ENCODE data around the gene STK11. TPM values are rescaled to one million over a fixed set of nuclear protein-coding genes. Genes with fewer than 3 reads are reported as not detected.
A peak's percentile ranks its signal among the peaks of the same experiment; 100 is the strongest.

The STK11 gene
- total and polyA plus RNA-seq, 4 donors: 30.1 to 59.5 (median 49.1) TPM

GRCh38 chr19:1227304-1228054 is 21.9 kb downstream of the STK11 start:
- H3K9me3 ChIP-seq (ENCODE audit: control insufficient read depth, low read length): no peaks in the 10 kb centered on the region
- ATAC-seq (ENCODE audit: low FRiP score): no peak
- no peaks in the 10 kb centered on the region for H3K36me3 ChIP-seq (ENCODE audit: control insufficient read depth in 1 of 2, insufficient read depth in 2 of 2, low read length in 1 of 2)
- no peak overlapping the region for H3K4me3 ChIP-seq (ENCODE audit: low read length in 2 of 2)
- H3K4me1 ChIP-seq (ENCODE audit: control insufficient read depth in 1 of 2, insufficient read depth in 2 of 2, low read length in 2 of 2): no peaks in the 10 kb centered on the region
- H3K27me3 ChIP-seq (ENCODE audit: control insufficient read depth in 1 of 2, insufficient read depth in 2 of 2, low read length in 1 of 2): no peaks in the 10 kb centered on the region
- intact Hi-C loops (cut with DNase I): no loop called here
- DNase-seq: no peak
- no peak overlapping the region for H3K27ac ChIP-seq (ENCODE audit: low read depth in 1 of 2, low read length in 2 of 2)
- 88 to 90% methylated on average over 42 to 56 of the region's 56 CpGs for WGBS, 2 donors

GRCh38 chr19:1228161-1228957 is 22.8 kb downstream of the STK11 start:
- 96% methylated on average over 100 of the region's 100 CpGs for WGBS, 2 donors
- intact Hi-C loops (cut with DNase I): no loop called here

GRCh38 chr19:1229056-1229923 is 23.7 kb downstream of the STK11 start:
- no peaks in the 10 kb centered on the region for H3K9me3 ChIP-seq (ENCODE audit: control insufficient read depth, low read length)
- no peaks in the 10 kb centered on the region for H3K4me1 ChIP-seq (ENCODE audit: control insufficient read depth in 1 of 2, insufficient read depth in 2 of 2, low read length in 2 of 2)
- no peak for ATAC-seq (ENCODE audit: low FRiP score)
- no peaks in the 10 kb centered on the region for H3K27me3 ChIP-seq (ENCODE audit: control insufficient read depth in 1 of 2, insufficient read depth in 2 of 2, low read length in 1 of 2)
- H3K4me3 ChIP-seq (ENCODE audit: low read length in 2 of 2): no peak overlapping the region
- H3K27ac ChIP-seq (ENCODE audit: low read depth in 1 of 2, low read length in 2 of 2): no peak overlapping the region
- WGBS, 2 donors: 96 to 97% methylated on average over 141 to 158 of the region's 158 CpGs
- H3K36me3 ChIP-seq (ENCODE audit: control insufficient read depth in 1 of 2, insufficient read depth in 2 of 2, low read length in 1 of 2): no peaks in the 10 kb centered on the region
- intact Hi-C loops (cut with DNase I): no loop called here
- DNase-seq: no peak

More at GRCh38 chr19:1228161-1228957, 22.8 kb downstream of the STK11 start:
- no peaks in the 10 kb centered on the region for H3K27me3 ChIP-seq (ENCODE audit: control insufficient read depth in 1 of 2, insufficient read depth in 2 of 2, low read length in 1 of 2)
- no peak overlapping the region for H3K4me3 ChIP-seq (ENCODE audit: low read length in 2 of 2)
- no peaks in the 10 kb centered on the region for H3K9me3 ChIP-seq (ENCODE audit: control insufficient read depth, low read length)
- no peak overlapping the region for H3K27ac ChIP-seq (ENCODE audit: low read depth in 1 of 2, low read length in 2 of 2)
- DNase-seq (no peak), ATAC-seq (ENCODE audit: low FRiP score) (no peak)
- no peaks in the 10 kb centered on the region for H3K36me3 ChIP-seq (ENCODE audit: control insufficient read depth in 1 of 2, insufficient read depth in 2 of 2, low read length in 1 of 2)
- H3K4me1 ChIP-seq (ENCODE audit: control insufficient read depth in 1 of 2, insufficient read depth in 2 of 2, low read length in 2 of 2): no peaks in the 10 kb centered on the region

- Histone ChIP-seq H3K4me1 (ENCODE audit: control insufficient read depth in 1 of 2, insufficient read depth in 2 of 2, low read length in 2 of 2) (no peaks in the 10 kb centered on the region), H3K27ac (ENCODE audit: low read depth in 1 of 2, low read length in 2 of 2) (no peak overlapping the region), H3K27me3 (ENCODE audit: control insufficient read depth in 1 of 2, insufficient read depth in 2 of 2, low read length in 1 of 2) (no peaks in the 10 kb centered on the region), H3K36me3 (ENCODE audit: control insufficient read depth in 1 of 2, insufficient read depth in 2 of 2, low read length in 1 of 2) (no peaks in the 10 kb centered on the region), H3K9me3 (ENCODE audit: control insufficient read depth, low read length) (no peaks in the 10 kb centered on the region), H3K4me3 (ENCODE audit: low read length in 2 of 2) (no peak overlapping the region)
- intact Hi-C loops (cut with DNase I): no loop called here
- WGBS, 2 donors: 89% methylated on average over 48 to 61 of the region's 61 CpGs
- no peak for ATAC-seq (ENCODE audit: low FRiP score)
- no peak for DNase-seq
These were observed 24.6 kb downstream of the STK11 start for GRCh38 chr19:1229924-1230782.

- Histone ChIP-seq H3K27me3 (ENCODE audit: control insufficient read depth in 1 of 2, insufficient read depth in 2 of 2, low read length in 1 of 2) (no peaks in the 10 kb centered on the region), H3K36me3 (ENCODE audit: control insufficient read depth in 1 of 2, insufficient read depth in 2 of 2, low read length in 1 of 2) (no peaks in the 10 kb centered on the region), H3K4me3 (ENCODE audit: low read length in 2 of 2) (no peak overlapping the region), H3K27ac (ENCODE audit: low read depth in 1 of 2, low read length in 2 of 2) (no peak overlapping the region), H3K9me3 (ENCODE audit: control insufficient read depth, low read length) (no peaks in the 10 kb centered on the region), H3K4me1 (ENCODE audit: control insufficient read depth in 1 of 2, insufficient read depth in 2 of 2, low read length in 2 of 2) (no peaks in the 10 kb centered on the region)
- no peak for DNase-seq
- ATAC-seq (ENCODE audit: low FRiP score): no peak
- WGBS, 2 donors: 76 to 83% methylated on average over 24 to 38 of the region's 38 CpGs
- intact Hi-C loops (cut with DNase I): no loop called here
These were observed 25.4 kb downstream of the STK11 start for GRCh38 chr19:1230783-1231489.

- Histone ChIP-seq H3K9me3 (ENCODE audit: control insufficient read depth, low read length) (no peaks in the 10 kb centered on the region), H3K36me3 (ENCODE audit: control insufficient read depth in 1 of 2, insufficient read depth in 2 of 2, low read length in 1 of 2) (no peaks in the 10 kb centered on the region), H3K4me1 (ENCODE audit: control insufficient read depth in 1 of 2, insufficient read depth in 2 of 2, low read length in 2 of 2) (no peaks in the 10 kb centered on the region), H3K27me3 (ENCODE audit: control insufficient read depth in 1 of 2, insufficient read depth in 2 of 2, low read length in 1 of 2) (no peaks in the 10 kb centered on the region), H3K27ac (ENCODE audit: low read depth in 1 of 2, low read length in 2 of 2) (no peak overlapping the region), H3K4me3 (ENCODE audit: low read length in 2 of 2) (no peak overlapping the region)
- no peak for DNase-seq
- no peak for ATAC-seq (ENCODE audit: low FRiP score)
- intact Hi-C loops (cut with DNase I): no loop called here
- WGBS, 2 donors: 78% methylated on average over 15 of the region's 15 CpGs
These were observed 26.4 kb downstream of the STK11 start for GRCh38 chr19:1231729-1232637.

GRCh38 chr19:1232652-1233072 is 27.1 kb downstream of the STK11 start:
- H3K27me3 ChIP-seq (ENCODE audit: control insufficient read depth in 1 of 2, insufficient read depth in 2 of 2, low read length in 1 of 2): no peaks in the 10 kb centered on the region
- no peaks in the 10 kb centered on the region for H3K9me3 ChIP-seq (ENCODE audit: control insufficient read depth, low read length)
- H3K4me3 ChIP-seq (ENCODE audit: low read length in 2 of 2): no peak overlapping the region
- no peaks in the 10 kb centered on the region for H3K4me1 ChIP-seq (ENCODE audit: control insufficient read depth in 1 of 2, insufficient read depth in 2 of 2, low read length in 2 of 2)
- WGBS, 2 donors: 31 to 37% methylated on average over 14 to 15 of the region's 15 CpGs
- no peak overlapping the region for H3K27ac ChIP-seq (ENCODE audit: low read depth in 1 of 2, low read length in 2 of 2)
- no peaks in the 10 kb centered on the region for H3K36me3 ChIP-seq (ENCODE audit: control insufficient read depth in 1 of 2, insufficient read depth in 2 of 2, low read length in 1 of 2)
- DNase-seq (peak in 1 of 2 donors; percentile 87), ATAC-seq (ENCODE audit: low FRiP score) (peak; percentile 6)
- intact Hi-C loops (cut with DNase I): no loop called here

Data from aorta (tissue), 5 donors.